Gastrocnemius medialis (tissue), 4 donors: ENCODE results near the gene AGAP1.

ENCODE experiments used
- POLR2A ChIP-seq, 2 donors: fragments of 450-650 bp; IDR thresholded peaks; one replicate each; pipeline ENCODE4 v1.6.1; 2017; ENCODE audit warnings: antibody characterized with exemption in 2 of 2, mild to moderate bottlenecking in 2 of 2, moderate library complexity in 2 of 2
- TF ChIP-seq, protein P1 (sequence below), 5 experiments: fragments of 450-650 bp in 3 of 5; fragments of 200-600 bp in 2 of 5; sonication (generic) in 2 of 5; IDR thresholded peaks in 4 of 5; conservative IDR thresholded peaks in 1 of 5; 1 replicate in 4 of 5; 2 replicates in 1 of 5; pipeline ENCODE4 v1.5.1; 2016 to 2019; ENCODE audit warnings: antibody characterized with exemption in 5 of 5, mild to moderate bottlenecking in 3 of 5, moderate library complexity in 3 of 5

DNA sequence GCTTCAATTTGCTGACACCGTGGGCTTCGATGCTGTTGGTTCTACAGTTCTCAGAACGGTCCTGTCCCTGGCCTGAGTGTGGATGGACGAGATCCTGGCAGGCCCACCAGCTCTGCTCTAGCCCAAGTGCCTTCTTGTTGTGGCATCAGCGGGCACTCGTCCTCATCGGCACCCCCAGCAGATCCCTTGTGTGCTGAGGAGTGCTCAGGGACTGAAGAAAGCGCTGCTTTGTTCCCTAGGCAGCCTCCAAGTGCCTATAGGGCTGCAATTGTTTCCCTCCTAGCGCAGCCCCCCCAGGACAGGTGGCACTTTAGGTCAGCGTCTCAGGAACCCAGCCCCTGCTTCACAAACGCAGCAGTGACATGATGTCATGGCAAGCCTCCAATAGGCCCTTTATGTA is 217.7 kb downstream of the AGAP1 start:
- no peak for TF ChIP-seq POLR2A (IDR thresholded peaks at IDR 0.05)
- TF ChIP-seq, protein P1, sequence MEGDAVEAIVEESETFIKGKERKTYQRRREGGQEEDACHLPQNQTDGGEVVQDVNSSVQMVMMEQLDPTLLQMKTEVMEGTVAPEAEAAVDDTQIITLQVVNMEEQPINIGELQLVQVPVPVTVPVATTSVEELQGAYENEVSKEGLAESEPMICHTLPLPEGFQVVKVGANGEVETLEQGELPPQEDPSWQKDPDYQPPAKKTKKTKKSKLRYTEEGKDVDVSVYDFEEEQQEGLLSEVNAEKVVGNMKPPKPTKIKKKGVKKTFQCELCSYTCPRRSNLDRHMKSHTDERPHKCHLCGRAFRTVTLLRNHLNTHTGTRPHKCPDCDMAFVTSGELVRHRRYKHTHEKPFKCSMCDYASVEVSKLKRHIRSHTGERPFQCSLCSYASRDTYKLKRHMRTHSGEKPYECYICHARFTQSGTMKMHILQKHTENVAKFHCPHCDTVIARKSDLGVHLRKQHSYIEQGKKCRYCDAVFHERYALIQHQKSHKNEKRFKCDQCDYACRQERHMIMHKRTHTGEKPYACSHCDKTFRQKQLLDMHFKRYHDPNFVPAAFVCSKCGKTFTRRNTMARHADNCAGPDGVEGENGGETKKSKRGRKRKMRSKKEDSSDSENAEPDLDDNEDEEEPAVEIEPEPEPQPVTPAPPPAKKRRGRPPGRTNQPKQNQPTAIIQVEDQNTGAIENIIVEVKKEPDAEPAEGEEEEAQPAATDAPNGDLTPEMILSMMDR (IDR thresholded peaks at IDR 0.05 in 4 of 5, conservative IDR thresholded peaks at IDR 0.05 in 1 of 5) = no peak
